Keratinocyte (primary cell): ENCODE results near the gene CLEC16A. TPM values are rescaled to one million over a fixed set of nuclear protein-coding genes. Genes with fewer than 3 reads are reported as not detected.

Experiments used
- DNase-seq: peaks from one replicate; pipeline ENCODE4 v3.0.0-alpha.2; 2011; ENCODE audit warnings: low read depth, missing footprints, low spot score
- FAIRE-seq: peaks from 2 replicates; lab custom pipeline; 2011; peaks lifted over from hg19 to GRCh38; lab: Jason Lieb, UNC
- H2AFZ ChIP-seq: 2 replicates; pipeline ENCODE4 v1.6.0; 2012; ENCODE audit warnings: low read length, control low read depth, inconsistent platforms; ENCODE audit not compliant: control insufficient read depth
- H3K27ac ChIP-seq: 2 replicates; pipeline ENCODE4 v1.5.1; 2011; ENCODE audit warnings: low read length; ENCODE audit not compliant: control insufficient read depth, insufficient read depth
- H3K27me3 ChIP-seq: 3 replicates; pipeline ENCODE4 v1.6.0; 2011; ENCODE audit warnings: low read length; ENCODE audit not compliant: control insufficient read depth, insufficient read depth; ENCODE audit errors: extremely low read depth
- H3K36me3 ChIP-seq, 2 experiments: 2 replicates in 1 of 2; 3 replicates in 1 of 2; pipeline ENCODE4 v1.5.1; 2011; ENCODE audit warnings: low read length in 2 of 2, mild to moderate bottlenecking in 1 of 2; ENCODE audit not compliant: control insufficient read depth in 2 of 2, insufficient read depth in 2 of 2; ENCODE audit errors: extremely low read depth in 1 of 2
- H3K4me1 ChIP-seq: 3 replicates; pipeline ENCODE4 v1.5.1; 2011; ENCODE audit warnings: low read length; ENCODE audit not compliant: control insufficient read depth, insufficient read depth; ENCODE audit errors: extremely low read depth
- H3K4me2 ChIP-seq: 3 replicates; pipeline ENCODE4 v1.6.0; 2011; ENCODE audit warnings: low read depth, low read length; ENCODE audit not compliant: control insufficient read depth, insufficient read depth; ENCODE audit errors: extremely low read depth
- H3K4me3 ChIP-seq, 3 experiments: fragments of 200-600 bp in 1 of 3; sonication (generic) in 1 of 3; 2 replicates in 2 of 3; 3 replicates in 1 of 3; pipeline ENCODE4 v1.5.1; 2011 to 2016; ENCODE audit warnings: low read length in 3 of 3, mild to moderate bottlenecking in 3 of 3, control low read depth in 2 of 3, inconsistent platforms in 1 of 3, low read depth in 1 of 3, mixed read lengths in 1 of 3, mixed run types in 1 of 3, moderate library complexity in 1 of 3; ENCODE audit not compliant: control insufficient read depth in 2 of 3, insufficient read depth in 2 of 3; ENCODE audit errors: extremely low read depth in 1 of 3
- H3K79me2 ChIP-seq: 2 replicates; pipeline ENCODE4 v1.6.0; 2012; ENCODE audit warnings: low read length; ENCODE audit not compliant: control insufficient read depth, insufficient read depth
- H3K9ac ChIP-seq: 3 replicates; pipeline ENCODE4 v1.6.0; 2011; ENCODE audit warnings: low read length; ENCODE audit not compliant: control insufficient read depth, insufficient read depth; ENCODE audit errors: extremely low read depth
- H3K9me1 ChIP-seq: 3 replicates; pipeline ENCODE4 v1.6.0; 2011; ENCODE audit warnings: low read length; ENCODE audit not compliant: control insufficient read depth, insufficient read depth; ENCODE audit errors: extremely low read depth
- H3K9me3 ChIP-seq: 2 replicates; pipeline ENCODE4 v1.5.1; 2012; ENCODE audit warnings: low read depth, low read length; ENCODE audit not compliant: control insufficient read depth
- H4K20me1 ChIP-seq: 3 replicates; pipeline ENCODE4 v1.6.0; 2011; ENCODE audit warnings: low read length; ENCODE audit not compliant: control insufficient read depth, insufficient read depth; ENCODE audit errors: extremely low read depth
- EZH2 ChIP-seq: IDR thresholded peaks from one replicate; pipeline ENCODE4 v1.6.1; 2012; ENCODE audit warnings: inconsistent platforms, mild to moderate bottlenecking, low read length, moderate library complexity
- dilution Hi-C: fragments of 300-500 bp; cut with MboI; formaldehyde crosslinking; loops from one replicate; pipeline ENCODE4 v1.7.0; 2020; ENCODE audit warnings: low sequenced_read_pairs; ENCODE audit not compliant: extremely low pct_ligation_motif_present
- polyA plus RNA-seq, 5 experiments: library from polyadenylated mRNA; depleted of rRNA in 3 of 5; stranded (reverse) in 3 of 5; stranded (forward) in 1 of 5; unstranded in 1 of 5; fragments of >200 nt; gene quantifications; 1 replicate in 1 of 5; 2 replicates in 3 of 5; 3 replicates in 1 of 5; pipeline versions ENCODE4 v1.2.1 to v1.2.3, GENCODE V29; 2011 to 2012; ENCODE audit warnings: missing spikeins in 2 of 5, low read depth in 1 of 5, low replicate concordance in 1 of 5
- TF ChIP-seq, protein P1 (sequence below), 3 experiments: IDR thresholded peaks in 1 of 3; conservative IDR thresholded peaks in 1 of 3; optimal IDR thresholded peaks in 1 of 3; 2 replicates in 2 of 3; 3 replicates in 1 of 3; pipeline versions ENCODE3 to v1.5.1; 2011; ENCODE audit warnings: low read length in 3 of 3, mild to moderate bottlenecking in 3 of 3, moderate library complexity in 2 of 3, control low read depth in 1 of 3, inconsistent platforms in 1 of 3; ENCODE audit not compliant: insufficient read depth in 2 of 3; ENCODE audit errors: extremely low read depth in 1 of 3

The CLEC16A gene
- polyA plus RNA-seq, 1 donor (not counting 4 experiments of a cell fraction or from before 2014, with no cell fraction given) = 9.5 TPM

DNA sequence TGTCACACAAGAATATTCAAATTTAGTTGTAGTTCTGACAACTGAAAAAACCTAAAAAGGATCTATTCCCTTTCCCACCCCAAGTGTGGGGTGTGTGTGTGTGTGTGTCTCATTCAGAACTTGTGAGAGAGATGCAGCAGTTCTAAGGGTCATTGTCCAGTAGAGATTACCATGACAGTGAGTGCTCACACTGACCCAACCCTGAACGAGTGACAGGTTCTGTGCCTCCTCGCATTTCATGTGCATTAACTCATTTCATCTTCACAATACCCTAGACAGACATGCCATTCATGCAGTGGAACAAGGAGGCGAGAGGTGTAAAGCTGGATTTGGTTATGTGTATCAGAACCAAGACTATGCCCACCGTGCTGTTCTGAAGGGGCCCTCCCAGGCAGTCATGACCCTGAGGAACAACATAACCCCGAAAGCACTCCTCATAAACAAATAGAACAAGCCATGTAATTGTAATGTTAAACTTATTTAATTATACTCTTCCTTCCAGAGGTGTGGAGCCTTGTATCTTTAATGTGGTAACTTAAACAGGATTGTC is 102.1 kb downstream of the CLEC16A start:
- H3K9me1 ChIP-seq = no peaks in the 10 kb centered on the region
- dilution Hi-C loops = no loop called here
- no peaks in the 10 kb centered on the region for H3K79me2 ChIP-seq
- no peaks in the 10 kb centered on the region for H3K9me3 ChIP-seq
- no peaks in the 10 kb centered on the region for H3K27me3 ChIP-seq
- no peak for TF ChIP-seq EZH2
- TF ChIP-seq, protein P1, sequence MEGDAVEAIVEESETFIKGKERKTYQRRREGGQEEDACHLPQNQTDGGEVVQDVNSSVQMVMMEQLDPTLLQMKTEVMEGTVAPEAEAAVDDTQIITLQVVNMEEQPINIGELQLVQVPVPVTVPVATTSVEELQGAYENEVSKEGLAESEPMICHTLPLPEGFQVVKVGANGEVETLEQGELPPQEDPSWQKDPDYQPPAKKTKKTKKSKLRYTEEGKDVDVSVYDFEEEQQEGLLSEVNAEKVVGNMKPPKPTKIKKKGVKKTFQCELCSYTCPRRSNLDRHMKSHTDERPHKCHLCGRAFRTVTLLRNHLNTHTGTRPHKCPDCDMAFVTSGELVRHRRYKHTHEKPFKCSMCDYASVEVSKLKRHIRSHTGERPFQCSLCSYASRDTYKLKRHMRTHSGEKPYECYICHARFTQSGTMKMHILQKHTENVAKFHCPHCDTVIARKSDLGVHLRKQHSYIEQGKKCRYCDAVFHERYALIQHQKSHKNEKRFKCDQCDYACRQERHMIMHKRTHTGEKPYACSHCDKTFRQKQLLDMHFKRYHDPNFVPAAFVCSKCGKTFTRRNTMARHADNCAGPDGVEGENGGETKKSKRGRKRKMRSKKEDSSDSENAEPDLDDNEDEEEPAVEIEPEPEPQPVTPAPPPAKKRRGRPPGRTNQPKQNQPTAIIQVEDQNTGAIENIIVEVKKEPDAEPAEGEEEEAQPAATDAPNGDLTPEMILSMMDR (optimal IDR thresholded peaks at IDR 0.05 in 1 of 3, IDR thresholded peaks at IDR 0.05 in 1 of 3, conservative IDR thresholded peaks at IDR 0.05 in 1 of 3; ENCODE audit: extremely low read depth in 1 of 3, insufficient read depth in 2 of 3, low read length in 3 of 3) = no peak
- peaks cover 6% of the 10 kb centered on the region for H3K4me1 ChIP-seq
- H4K20me1 ChIP-seq = no peaks in the 10 kb centered on the region
- H3K9ac ChIP-seq = no peak overlapping the region
- H3K27ac ChIP-seq = no peak overlapping the region
- DNase-seq (no peak), FAIRE-seq (no peak)
- H3K36me3 ChIP-seq = peaks cover 9 to 20% of the 10 kb centered on the region in 2 experiments
- no peak overlapping the region for H2AFZ ChIP-seq
- no peak overlapping the region for H3K4me3 ChIP-seq
- H3K4me2 ChIP-seq = no peak overlapping the region

DNA sequence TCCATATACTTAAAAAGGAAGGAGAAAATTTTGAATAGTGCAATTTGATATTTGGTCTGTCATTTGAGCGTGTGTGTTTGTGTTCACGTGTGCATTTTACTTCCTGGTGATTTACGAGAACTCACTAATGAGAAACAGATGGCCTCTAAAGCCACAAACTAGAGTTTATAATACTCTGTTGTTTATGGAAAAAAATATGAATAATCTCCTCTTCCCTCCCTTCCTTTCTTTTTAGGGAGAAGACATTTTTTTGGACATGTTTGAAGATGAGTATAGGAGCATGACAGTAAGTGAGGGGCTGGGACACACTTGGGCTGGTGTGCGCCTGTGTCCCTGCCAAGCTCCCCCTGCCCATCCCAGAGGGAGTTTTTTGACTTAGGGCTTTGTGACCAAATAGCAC is 102.7 kb downstream of the CLEC16A start:
- Histone ChIP-seq H3K4me1 (peaks cover 6% of the 10 kb centered on the region), H3K4me2 (no peak overlapping the region), H3K9me3 (no peaks in the 10 kb centered on the region), H3K79me2 (no peaks in the 10 kb centered on the region), H3K27me3 (no peaks in the 10 kb centered on the region), H3K27ac (no peak overlapping the region), H3K9me1 (no peaks in the 10 kb centered on the region), H4K20me1 (no peaks in the 10 kb centered on the region), H3K4me3 (no peak overlapping the region), H3K9ac (no peak overlapping the region), H3K36me3 (peaks cover 9 to 21% of the 10 kb centered on the region in 2 experiments), H2AFZ (no peak overlapping the region)
- DNase-seq (no peak), FAIRE-seq (no peak)
- dilution Hi-C loops = no loop called here
- TF ChIP-seq, protein P1 (optimal IDR thresholded peaks at IDR 0.05 in 1 of 3, IDR thresholded peaks at IDR 0.05 in 1 of 3, conservative IDR thresholded peaks at IDR 0.05 in 1 of 3; ENCODE audit: extremely low read depth in 1 of 3, insufficient read depth in 2 of 3, low read length in 3 of 3) = no peak
- TF ChIP-seq EZH2 = no peak
